HG03097 (cell line): ENCODE measurements around the gene YIPF4.
"Not testable (repeated sequence)": the region's sequence is repeated elsewhere in the genome, so short reads cannot be mapped to it uniquely, and the experiment has no call there.

ENCODE experiments used
- ATAC-seq: cut with Tn5 transposase; IDR thresholded peaks from one replicate; pipeline ENCODE4 v1.9.1; 2021; ENCODE audit not compliant: unreplicated experiment, low FRiP score

Gene YIPF4

DNA sequence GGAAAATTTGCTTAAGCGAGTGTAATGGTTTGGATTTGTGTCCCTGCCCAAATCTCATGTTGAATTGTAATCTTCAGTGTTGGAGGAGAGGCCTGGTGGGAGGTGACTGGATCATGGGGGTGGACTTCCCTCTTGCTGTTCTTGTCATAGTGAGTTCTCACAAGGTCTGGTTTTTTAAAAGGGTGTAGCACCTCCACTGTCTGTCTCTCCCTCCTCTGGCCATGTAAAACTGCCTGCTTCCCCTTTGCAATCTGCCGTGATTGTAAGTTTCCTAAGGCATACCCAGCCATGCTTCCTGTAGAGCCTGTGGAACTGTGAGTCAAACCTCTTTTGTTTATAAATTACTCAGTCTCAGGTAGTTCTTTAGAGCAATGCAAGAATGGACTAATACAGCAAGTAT, 6.6 kb downstream of the YIPF4 start:
- no peak for ATAC-seq

DNA sequence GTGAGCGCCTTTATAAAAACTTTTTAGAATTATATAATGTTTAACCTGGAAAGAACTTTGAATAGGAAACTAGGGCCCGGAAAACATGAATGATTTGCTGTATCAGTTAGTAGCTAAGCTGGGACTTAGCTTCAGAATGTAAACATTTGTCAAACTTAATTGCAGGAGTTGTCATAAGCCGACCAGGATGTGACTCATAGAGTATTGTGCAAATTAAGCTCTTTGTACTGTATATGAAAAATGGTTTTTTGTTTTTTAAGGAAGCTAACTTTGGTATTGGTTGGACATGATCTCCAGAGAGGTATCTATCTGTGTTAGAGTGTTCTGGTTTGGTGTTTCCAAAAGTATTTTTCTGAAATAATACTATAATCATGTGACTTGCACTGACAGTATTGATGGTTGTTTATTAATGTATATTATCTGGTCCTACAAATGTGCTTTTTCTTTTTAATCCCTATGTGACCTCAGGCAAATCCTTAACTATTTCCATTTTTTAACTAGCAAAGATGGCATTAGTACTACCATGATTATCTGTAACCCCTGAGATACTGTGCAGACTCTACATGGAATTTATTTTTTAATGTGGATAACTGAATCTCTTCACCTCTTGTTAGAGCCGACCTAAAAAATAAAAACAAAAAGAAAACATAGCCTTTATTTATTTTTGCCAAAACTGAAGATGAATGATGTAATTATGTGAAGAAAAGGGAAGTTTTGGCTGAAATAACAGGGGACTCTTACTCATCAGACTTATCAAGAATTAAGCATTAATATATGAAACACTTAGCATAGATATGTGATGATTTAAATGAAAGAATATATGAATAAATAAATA, 11.7 kb downstream of the YIPF4 start:
- no peak for ATAC-seq

DNA sequence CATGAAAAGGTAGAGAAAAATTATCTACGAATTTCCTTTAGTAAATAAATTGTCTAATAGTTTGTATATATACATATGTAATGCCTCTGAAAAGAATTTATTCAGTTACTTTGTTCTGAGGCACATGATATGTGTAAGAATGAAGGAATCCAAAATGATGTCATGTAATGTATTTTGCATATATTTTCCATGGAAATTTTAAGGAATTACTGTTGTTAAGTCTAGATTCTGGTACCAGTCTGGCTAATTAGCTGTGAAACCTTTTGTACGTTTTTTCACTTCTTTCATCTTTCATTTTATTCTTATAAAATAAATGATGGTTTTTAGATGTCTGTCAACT, 12.3 kb downstream of the YIPF4 start:
- no peak for ATAC-seq

DNA sequence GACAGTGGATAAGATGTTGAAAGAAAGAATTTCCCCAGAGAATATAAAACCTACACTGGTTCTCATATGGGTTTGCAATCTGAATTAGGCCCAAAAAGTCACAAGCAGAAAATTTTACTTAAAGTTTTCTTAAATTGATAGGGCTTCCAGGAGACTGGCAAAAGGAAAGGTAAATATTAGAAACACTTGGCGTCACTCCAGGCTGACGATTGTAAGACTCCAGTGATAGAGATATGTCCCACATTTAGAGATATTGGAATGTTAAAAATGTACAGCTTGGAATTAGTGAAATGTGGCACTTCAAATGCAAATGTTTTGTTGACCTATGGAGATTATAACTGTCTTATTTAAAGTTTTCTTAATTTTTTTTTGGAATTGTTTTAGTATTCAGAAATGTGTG, 14.0 kb downstream of the YIPF4 start:
- no peak for ATAC-seq

DNA sequence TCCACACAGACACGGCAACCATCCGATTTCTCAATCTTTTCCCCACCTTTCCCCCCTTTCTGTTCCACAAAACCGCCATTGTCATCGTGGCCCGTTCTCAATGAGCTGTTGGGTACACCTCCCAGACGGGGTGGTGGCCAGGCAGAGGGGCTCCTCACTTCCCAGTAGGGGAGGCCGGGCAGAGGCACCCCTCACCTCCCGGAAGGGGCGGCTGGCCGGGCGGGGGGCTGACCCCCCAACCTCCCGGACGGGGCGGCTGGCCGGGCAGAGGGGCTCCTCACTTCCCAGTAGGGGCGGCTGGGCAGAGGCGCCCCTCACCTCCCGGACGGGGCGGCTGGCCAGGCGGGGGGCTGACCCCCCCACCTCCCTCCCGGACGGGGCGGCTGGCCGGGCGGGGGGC, 15.8 kb downstream of the YIPF4 start:
- ATAC-seq = not testable (repeated sequence)

DNA sequence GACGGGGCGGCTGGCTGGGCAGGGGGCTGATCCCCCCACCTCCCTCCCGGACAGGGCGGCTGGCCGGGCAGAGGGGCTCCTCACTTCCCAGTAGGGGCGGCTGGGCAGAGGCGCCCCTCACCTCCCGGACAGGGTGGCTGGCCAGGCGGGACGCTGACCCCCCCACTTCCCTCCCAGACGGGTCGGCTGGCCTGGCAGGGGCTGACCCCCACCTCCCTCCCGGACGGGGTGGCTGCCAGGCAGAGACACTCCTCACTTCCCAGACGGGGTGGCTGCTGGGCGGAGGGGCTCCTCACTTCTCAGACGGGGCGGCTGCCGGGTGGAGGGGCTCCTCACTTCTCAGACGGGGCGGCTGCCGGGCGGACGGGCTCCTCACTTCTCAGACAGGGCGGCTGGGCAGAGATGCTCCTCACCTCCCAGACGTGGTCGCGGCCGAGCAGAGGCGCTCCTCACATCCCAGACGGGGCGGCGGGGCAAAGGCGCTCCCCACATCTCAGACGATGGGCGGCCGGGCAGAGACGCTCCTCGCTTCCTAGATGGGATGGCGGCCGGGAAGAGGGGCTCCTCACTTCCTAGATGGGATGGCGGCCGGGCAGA, 16.4 kb downstream of the YIPF4 start:
- ATAC-seq = not testable (repeated sequence)

DNA sequence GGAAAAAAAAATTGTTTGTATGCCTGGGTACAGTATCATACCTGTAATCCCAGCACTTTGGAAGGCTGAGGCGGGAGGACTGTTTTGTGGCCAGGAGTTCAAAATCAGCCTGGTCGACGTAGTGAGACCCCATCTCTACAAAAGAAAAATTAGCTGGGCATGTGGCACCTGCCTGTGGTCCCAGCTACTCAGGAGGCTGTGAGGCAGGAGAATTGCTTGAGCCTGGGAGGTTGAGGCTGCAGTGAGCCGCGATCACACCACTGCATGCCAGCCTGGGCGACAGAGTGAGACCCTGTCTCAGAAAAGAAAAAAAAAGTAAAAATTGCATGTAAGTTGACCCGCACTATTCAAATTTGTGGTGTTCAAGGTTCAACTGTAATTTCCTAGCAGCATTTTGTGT, 32.9 kb downstream of the YIPF4 start:
- ATAC-seq = no peak

DNA sequence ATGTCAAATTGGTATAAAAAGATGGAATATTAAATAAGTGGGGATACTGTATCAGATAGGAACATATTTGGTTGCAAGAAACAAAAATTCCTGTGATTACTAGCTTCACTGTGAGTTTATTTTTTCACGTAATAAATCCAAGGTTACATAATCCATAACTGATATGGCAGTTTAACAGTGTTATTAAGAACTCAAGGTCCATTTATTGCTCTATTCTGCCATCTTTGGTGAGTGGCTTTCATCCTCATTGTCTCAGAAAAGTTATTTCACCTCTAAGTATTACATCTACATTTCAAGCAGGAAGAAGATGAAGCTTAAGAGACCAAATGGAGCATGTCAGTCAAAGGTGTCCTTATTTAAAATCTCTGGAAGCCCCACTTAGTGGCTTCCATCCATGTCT, 37.2 kb downstream of the YIPF4 start:
- no peak for ATAC-seq

DNA sequence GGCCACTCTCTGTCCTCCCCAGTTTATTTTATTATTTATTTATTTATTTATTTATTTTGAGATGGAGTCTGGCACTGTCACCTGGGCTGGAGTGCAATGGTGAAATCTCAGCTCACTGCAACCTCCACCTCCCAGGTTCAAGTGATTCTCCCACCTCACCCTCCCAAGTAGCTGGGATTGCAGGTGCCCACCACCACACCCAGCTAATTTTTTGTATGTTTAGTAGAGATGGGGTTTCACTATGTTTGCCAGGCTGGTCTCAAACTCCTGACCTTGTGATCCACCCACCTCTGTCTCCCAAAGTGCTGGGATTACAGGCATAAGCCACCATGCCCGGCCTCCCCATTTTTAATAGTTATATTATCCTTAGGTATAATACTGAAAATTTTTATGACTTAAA, 51.0 kb downstream of the YIPF4 start:
- ATAC-seq = not testable (repeated sequence)

DNA sequence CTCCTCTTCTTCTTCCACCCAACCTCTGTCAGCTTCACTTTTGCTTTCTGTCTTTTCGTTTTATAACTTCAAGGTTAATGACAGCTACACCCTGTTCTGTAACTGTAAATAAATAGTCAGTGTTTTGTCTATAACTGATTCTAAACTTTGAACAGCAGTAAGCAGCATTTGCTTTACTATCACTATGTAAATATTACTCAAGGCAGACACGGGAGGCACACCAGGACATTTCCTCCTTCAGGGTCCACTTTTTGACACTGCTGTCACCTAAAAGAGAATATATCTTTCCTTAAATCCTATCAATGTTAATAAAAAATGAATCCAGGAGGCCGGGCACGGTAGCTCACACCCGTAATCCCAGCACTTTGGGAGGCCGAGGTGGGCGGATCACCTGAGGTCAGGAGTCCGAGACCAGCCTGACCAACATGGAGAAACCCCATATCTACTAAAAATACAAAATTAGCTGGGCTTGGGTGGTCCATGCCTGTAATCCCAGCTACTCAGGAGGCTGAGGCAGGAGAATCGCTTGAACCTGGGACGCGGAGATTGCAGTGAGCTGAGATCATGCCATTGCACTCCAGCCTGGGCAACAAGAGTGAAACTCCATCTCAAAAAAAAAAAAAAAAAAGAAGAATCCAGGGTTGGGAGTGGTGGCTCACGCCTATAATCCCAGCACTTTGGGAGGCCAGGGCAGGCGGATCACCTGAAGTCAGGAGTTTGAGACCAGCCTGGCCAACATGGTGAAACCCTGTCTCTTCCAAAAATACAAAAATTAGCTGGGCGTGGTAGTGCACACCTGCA, 51.7 kb downstream of the YIPF4 start:
- ATAC-seq = not testable (repeated sequence)

DNA sequence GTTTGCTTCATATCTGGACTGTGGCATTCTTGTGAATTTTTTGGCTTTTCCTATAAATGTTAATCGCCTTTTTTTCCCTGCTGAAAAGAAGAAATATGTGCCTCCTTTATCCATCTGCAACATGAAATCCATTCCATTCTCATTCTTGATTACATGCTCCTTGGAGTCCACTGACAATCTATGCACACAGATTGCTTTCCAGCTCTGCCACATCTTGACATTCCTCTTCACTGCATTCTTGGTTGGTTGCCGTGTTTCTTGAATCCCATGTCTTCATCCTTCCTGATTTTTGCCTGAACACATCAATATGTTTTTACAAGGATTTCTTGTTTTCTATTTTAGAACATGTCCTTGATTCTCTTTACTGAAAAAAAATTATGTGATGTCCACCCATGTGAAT, 52.4 kb downstream of the YIPF4 start:
- no peak for ATAC-seq

DNA sequence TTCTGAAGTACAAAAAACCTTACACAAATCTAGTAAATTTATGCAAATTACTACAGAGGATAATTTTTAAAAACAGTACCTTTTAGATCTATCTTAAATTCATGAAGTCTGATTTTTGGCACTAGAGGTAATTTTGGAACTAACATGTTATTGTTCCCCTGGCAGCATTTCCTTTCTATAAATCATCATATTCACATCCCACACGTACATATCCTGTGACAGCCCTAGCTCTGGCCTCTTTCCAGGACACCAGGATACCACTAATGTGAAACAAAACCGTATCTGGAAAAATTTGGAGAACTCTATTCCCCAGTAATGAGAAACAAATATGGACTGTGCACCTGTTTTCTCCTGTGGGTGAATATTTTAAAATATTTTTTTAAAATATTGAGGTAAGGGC, 65.1 kb downstream of the YIPF4 start:
- no peak for ATAC-seq

DNA sequence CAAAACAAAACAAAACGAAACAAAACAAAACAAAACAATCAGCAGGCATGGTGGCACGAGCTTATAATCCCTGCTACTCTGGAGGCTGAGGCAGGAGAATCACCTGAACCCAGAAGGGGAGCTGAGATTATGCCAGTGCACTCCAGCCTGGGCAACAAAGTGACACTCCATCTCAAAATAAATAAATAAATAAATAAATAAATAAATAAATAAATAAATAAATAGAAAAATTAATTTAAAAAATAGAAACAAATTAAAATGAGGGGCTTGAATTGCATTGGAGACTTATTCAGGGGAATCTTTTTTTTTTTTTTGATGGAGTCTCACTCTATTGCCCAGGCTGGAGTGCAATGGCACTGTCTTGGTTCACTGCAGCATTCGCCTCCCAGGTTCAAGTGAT, 73.1 kb downstream of the YIPF4 start:
- not testable (repeated sequence) for ATAC-seq

DNA sequence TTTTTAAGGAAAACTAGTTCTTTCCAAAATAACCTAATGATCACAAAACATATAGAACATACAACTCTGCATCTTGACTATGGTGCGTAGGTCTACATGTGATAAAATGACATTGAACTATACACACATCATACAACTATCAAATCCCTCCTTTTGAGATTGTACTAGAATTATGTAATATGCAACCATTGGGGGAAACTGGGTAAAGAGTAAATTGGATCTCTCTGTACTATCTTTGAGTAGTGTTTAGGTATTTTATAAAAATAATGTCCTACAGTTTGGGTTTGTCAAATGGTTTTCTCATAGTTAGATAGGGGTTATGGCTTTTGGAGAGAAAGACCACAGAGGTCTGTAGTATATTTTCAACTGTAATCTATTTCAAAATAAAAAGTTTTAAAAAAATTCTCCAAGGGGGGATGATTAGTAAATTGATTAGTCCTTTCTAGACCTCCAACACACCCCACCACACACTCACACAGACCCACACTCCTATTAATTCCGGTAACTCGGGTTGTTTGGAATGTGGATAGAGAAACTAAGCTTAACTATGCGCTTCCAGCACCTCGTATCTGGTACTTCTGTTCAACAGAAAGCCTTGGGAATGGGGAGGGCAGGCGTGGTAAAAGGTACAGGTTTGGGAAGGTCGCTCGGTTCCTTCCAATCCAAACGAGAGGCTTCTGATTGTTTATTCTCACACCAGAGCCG, 78.4 kb downstream of the YIPF4 start:
- ATAC-seq = no peak

DNA sequence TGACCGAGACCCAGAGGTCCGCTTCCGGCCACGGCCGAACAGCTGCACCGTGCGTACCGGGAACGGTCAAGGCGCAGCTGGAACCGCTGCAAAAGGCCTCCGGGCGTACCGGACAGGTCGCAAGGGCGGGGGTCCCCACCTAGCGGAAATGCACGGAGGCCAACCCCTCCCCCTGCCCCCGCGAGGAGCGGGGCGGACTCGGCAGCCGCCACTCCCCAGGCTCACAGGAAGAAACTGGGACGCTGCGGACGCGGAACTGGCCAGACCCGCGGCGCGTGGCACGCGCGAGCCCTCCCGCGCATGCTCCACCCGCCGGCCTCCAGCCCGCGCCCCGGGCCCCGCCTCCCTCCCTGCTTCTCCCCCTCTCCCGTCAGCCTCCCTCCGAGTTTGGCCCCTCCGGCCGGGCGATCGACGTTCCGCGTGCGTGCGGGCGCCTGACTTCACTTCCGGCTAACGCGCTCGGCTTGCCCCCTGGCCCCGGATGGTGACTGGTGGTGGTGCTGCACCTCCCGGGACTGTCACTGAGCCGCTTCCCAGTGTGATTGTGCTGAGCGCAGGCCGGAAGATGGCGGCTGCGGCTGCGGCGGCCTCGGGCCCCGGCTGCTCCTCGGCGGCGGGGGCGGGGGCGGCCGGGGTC, 79.1 kb downstream of the YIPF4 start, which contains the start of gene BIRC6:
BIRC6 (plus strand) TSS at position 343 of the 637 bp plus-strand sequence; CDS start at position 482, 139 bp downstream.
- peak; percentile 82 for ATAC-seq

DNA sequence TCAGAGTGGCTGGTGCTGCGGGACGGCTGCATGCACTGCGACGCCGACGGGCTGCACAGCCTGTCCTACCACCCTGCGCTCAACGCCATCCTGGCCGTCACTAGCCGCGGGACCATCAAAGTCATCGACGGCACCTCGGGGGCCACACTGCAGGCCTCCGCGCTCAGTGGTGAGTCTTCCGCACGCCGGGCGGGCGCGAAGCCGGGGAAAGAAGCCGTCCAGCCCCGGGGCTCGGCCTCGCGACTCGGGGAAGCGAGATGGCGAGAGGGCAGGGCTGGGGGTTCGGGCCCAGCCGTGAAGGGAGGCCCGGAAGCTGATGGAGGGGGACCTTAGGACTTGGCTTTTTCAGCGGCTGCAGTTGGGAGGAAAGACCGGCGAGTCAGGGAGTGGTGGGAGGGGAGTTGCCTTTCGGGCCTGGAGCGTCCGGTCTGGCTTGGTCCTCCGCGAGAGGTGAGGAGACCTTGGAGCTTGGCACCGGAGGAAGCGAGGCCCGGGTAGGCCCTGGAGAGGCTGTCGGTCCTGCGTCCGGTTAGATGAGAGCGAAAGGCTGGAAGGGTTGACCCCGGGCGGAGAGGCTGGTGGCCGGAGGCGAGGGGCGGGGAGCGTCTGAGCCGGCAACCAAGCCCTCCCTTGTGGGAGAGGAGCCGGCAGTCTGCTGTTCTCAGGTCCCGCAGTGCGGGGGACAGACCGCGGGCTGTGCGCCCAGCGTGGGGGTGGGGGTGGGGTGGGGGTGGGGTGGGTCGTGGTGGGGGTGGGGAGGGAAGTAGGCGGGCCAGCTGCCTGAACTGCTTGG, 79.8 kb downstream of the YIPF4 start:
- peak; percentile 4 for ATAC-seq

DNA sequence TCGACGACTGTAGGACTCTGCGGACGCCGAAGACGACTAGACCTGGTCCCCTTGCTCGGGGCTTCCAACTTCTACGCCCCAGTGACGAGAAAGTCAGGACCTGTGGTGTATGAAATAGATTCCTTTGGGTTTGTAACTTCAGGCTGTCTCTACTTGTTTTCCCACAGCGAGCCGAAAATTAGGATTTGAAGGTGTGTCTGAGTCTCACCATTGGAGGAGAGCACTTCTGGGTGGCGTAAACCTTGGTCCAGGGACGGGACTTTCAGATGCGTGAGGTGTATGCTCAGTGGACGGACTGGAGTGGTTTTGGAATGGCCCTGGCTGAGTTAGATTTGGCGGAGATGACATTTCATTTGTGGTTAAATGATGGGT, 80.4 kb downstream of the YIPF4 start:
- no peak for ATAC-seq

DNA sequence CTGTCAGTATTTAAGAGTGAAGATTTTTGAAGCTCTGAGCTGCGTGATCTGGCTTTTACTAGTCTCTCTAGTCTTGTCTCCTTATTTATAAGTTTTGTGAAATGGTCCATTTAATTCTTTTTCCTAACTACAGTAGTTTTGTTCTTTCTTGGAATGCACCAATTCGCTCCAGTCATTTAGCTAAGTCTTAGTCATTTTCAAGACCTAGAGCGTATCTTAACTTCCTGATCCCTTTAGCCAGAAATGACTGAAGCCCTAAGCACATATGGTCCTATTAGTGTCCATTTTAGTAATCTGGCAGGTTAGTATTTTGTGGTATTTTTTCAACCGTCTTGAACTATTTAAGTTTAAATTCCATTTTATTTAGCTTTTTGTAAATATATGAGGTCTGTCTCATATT, 82.7 kb downstream of the YIPF4 start:
- ATAC-seq = no peak

DNA sequence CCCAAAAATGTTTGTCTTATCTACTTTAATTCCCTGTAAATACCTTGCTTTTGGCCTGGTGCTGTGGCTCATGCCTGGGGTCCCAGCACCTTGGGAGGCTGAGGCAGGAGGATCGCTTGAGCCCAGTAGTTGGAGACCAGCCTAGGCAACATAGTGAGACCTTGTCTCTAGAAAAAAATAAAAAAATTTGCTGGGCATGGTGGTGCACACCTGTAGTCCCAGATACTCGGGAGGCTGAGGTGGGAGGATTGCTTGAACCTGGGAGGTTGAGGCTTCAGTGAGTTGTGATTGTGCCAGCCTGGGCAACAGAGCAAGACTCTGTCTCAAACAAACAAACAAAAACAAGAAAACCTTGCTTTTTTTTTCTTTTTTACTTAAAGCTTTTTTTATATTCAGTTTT, 85.3 kb downstream of the YIPF4 start:
- not testable (repeated sequence) for ATAC-seq

DNA sequence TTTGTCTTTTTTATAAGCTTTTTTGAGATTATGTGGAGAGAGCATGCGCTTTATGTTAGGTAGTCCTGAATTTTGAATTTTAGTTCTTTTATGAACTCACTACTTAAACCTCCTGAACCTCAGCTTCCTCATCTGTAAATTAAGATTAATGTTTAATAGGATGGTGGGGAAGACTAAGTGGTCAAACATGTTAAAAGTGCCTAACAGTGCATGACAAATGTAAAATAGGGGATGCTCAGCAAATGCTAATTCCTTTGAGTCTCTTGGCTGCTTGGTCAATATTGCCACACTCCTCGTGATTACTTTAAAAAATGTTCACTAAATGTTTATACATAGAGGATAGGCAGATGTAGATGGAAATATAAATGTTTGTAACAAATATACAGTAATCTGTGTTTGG, 85.9 kb downstream of the YIPF4 start:
- peak; percentile 64 for ATAC-seq
